ENCODE measurements around the gene ACACA. TPM values are rescaled to one million over a fixed set of nuclear protein-coding genes. Genes with fewer than 3 reads are reported as not detected.

Gene ACACA
- total RNA-seq, 1 experiment from 2014 or later = 31.6 TPM

DNA sequence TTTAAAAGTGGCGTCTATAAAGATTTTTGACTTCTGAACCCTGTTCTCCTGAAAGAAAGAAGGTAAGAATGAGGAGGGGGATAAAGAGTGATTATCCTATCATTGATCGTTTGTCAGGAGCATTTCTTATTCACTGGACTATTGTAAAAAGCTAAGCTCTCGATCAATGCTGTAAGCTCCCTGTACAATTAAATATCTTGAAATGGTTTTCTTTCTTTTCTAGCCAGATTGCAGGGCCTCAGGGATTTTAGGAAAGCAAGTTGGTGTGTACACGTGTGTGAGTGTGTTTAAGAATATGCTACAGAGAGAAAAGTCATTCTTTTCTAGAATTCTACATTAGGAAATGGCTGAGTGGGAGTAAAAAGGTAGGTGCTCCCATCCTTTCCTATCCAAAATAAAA lies 303.4 kb downstream of the ACACA start:
- no peak for DNase-seq
- no peak overlapping the region for H3K4me3 ChIP-seq (ENCODE audit: insufficient read depth, low read depth, low read length)
- peaks cover 2% of the 10 kb centered on the region for H3K36me3 ChIP-seq (replicated peaks; ENCODE audit: control insufficient read depth, insufficient read depth, low read length)
- no peaks in the 10 kb centered on the region for H3K27me3 ChIP-seq (ENCODE audit: control insufficient read depth, insufficient read depth, low read length)

DNA sequence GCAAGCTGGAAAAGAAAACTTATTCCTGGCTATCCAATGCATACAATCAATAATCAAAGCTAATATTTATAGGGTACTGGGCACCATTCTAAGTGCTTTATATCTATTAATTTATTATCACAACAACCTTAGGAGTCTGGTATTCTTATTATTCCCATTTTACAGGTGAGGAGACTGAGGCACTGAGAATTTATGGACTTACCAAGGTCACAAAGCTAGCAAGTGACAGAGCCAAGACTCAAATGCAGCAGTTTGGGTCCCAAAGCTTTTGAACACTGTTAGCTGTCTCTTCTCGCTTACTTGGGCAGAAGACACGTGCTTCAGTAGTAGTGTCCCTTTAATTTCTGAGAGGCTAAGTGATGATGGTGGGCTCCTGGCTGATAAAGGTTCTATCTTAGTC lies 305.3 kb downstream of the ACACA start:
- Histone ChIP-seq H3K4me3 (ENCODE audit: insufficient read depth, low read depth, low read length) (no peak overlapping the region), H3K36me3 (replicated peaks; ENCODE audit: control insufficient read depth, insufficient read depth, low read length) (peaks cover 12% of the 10 kb centered on the region), H3K27me3 (ENCODE audit: control insufficient read depth, insufficient read depth, low read length) (no peaks in the 10 kb centered on the region)
- DNase-seq = no peak

DNA sequence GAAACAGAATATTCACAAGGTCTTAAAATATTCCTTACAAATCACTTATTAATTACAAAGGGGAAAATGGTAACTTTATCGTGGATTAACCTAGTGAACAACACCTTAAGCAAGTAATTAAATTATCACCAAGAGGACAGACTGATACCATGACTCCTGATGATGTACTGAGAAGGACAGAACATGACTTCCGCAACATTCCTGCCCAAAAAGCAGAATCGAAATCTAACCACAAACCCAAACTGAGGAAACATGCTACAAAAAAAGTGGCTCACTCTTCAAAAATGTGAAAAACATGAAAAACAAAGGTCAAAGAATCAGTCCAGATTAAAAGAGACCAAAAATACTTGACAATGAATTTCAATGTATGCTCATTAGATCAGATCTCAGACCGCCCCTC lies 306.4 kb downstream of the ACACA start:
- peaks cover 16% of the 10 kb centered on the region for H3K36me3 ChIP-seq (replicated peaks; ENCODE audit: control insufficient read depth, insufficient read depth, low read length)
- no peak for DNase-seq
- no peak overlapping the region for H3K4me3 ChIP-seq (ENCODE audit: insufficient read depth, low read depth, low read length)
- H3K27me3 ChIP-seq (ENCODE audit: control insufficient read depth, insufficient read depth, low read length) = no peaks in the 10 kb centered on the region

DNA sequence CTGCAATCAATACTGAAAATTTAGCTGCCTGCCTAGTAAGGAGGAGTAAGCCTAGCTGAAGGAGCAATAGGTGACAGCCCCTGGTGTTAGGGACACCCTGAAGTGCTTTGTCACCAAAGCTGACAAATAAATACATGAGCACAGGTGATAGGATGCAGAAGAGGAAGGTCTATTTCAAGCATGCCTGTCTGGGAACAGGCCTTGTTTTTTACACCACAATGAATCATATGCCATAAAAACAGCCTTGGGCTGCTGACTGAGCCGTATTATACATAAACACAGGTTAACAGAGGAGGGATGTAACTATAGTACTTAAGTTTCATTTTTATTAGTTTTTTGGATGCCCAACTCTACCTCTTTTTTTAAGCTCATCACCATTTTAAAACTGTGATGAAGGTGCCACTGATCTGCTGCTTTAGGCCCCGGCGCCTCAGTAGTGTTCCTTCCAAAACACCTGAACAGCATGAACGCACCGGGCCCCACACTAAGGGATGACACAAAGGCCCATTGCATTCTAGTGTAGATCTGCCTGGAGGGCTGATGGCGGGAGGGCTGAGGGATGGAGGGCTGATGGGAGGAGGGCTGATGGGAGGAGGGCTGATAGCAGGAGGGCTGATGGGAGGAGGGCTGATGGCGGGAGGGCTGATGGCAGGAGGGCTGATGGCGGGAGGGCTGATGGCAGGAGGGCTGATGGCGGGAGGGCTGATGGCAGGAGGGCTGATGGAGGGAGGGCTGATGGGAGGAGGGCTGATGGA lies 307.5 kb downstream of the ACACA start:
- Histone ChIP-seq H3K27me3 (ENCODE audit: control insufficient read depth, insufficient read depth, low read length) (no peaks in the 10 kb centered on the region), H3K36me3 (replicated peaks; ENCODE audit: control insufficient read depth, insufficient read depth, low read length) (peaks cover 16% of the 10 kb centered on the region), H3K4me3 (ENCODE audit: insufficient read depth, low read depth, low read length) (no peak overlapping the region)
- DNase-seq = no peak

DNA sequence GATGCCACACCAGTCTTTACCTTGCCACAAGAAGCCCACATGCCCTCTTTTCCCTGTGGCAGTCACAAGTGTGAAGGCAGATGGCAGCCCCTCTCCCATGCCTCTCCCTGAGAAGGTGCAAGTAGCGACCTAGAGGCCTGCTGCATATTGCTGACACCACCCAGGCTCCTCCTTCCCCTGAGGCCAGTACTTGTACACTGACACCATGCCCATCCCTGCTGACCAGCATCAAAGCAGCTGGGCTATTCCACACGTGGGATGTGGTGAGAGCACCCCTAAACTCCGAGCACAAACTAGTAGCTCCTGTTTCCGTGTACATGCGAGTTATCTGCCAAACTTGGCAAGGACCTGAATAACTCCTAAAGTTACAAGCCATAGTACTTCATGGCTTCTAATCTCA lies 308.5 kb downstream of the ACACA start:
- DNase-seq = no peak

DNA sequence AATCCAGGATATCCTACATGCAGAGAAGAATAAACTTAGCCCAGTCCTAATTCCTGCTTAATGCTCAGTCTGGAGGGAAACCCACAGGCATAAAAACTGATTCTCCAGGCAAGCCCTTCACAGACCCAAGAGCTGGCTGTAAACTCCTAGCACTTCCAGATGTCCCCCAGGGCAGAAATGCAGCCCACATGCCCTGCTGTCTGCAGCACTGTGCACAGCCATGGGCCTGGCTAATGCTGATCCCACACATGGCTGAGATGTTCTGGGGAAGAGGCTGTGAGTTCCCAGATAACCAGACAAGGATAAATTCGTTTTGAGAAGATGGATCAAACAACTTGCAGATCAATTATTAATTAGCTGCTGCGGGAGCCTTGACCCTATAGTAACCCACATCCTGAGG lies 309.5 kb downstream of the ACACA start:
- Histone ChIP-seq H3K4me3 (ENCODE audit: insufficient read depth, low read depth, low read length) (no peak overlapping the region), H3K27me3 (ENCODE audit: control insufficient read depth, insufficient read depth, low read length) (no peaks in the 10 kb centered on the region), H3K36me3 (replicated peaks; ENCODE audit: control insufficient read depth, insufficient read depth, low read length) (peaks cover 14% of the 10 kb centered on the region)
- DNase-seq = no peak

More for the DNA sequence above, 308.5 kb downstream of the ACACA start:
- Histone ChIP-seq H3K36me3 (replicated peaks; ENCODE audit: control insufficient read depth, insufficient read depth, low read length) (peaks cover 14% of the 10 kb centered on the region), H3K27me3 (ENCODE audit: control insufficient read depth, insufficient read depth, low read length) (no peaks in the 10 kb centered on the region), H3K4me3 (ENCODE audit: insufficient read depth, low read depth, low read length) (no peak overlapping the region)

DNA sequence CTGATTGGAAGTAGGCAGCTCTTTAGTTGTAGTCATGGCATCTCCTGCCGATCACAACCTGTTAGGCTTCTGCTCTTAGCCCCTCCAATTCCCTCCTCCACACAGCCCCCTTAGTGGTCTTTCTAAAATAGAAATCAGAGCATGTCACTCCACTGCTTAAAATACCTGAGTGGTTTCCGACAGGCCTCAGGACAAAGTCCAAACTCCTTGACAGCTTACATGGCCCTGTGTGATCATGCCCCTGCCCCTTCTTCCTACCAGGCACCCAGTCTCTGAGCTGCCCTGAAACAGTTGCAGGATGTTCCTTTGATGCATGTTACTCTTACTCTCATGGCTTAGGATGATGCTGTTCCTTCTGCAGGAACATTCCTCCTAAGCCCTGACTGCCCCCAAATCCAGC lies 310.6 kb downstream of the ACACA start:
- no peak overlapping the region for H3K4me3 ChIP-seq (ENCODE audit: insufficient read depth, low read depth, low read length)
- H3K36me3 ChIP-seq (replicated peaks; ENCODE audit: control insufficient read depth, insufficient read depth, low read length) = peaks cover 14% of the 10 kb centered on the region
- no peak for DNase-seq
- no peaks in the 10 kb centered on the region for H3K27me3 ChIP-seq (ENCODE audit: control insufficient read depth, insufficient read depth, low read length)

DNA sequence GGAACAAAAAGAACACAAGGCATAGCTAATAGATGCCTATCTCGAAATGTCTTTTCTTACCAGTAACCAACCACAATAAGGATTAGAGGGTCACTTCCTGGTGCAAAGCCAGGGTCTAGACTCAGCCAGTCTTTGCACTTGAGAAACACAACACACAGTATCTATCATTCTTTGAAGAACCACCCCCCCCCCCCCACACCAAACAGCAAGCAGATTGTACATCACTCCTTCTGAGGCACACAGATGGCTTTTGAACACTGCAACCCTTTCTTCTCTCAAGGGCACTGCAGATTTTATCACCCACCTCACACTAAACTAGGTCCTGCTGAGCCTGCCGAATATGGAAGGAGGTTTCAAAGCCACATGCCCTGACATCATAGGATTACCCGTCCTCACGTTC lies 312.2 kb downstream of the ACACA start:
- H3K4me3 ChIP-seq (ENCODE audit: insufficient read depth, low read depth, low read length) = no peak overlapping the region
- H3K36me3 ChIP-seq (replicated peaks; ENCODE audit: control insufficient read depth, insufficient read depth, low read length) = peaks cover 15% of the 10 kb centered on the region
- DNase-seq = no peak
- H3K27me3 ChIP-seq (ENCODE audit: control insufficient read depth, insufficient read depth, low read length) = no peaks in the 10 kb centered on the region

DNA sequence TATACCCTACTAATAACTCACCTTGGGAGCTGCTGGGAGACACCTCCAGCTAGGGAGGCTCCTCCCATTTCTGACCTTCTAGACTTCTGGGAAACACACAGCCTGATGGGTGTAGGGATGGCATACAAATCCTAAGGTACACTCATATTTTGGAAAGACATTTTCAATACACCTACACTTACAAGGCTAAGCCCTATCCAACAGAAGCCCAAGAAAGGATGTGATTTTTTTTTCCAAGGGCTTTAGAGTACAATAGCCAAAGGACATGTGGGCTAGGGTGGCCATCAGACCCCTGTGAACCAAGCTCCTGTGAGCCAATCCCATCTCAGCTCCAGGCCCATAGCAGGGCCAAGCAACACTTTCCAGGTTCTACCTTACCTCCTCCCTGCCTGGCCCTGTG lies 313.9 kb downstream of the ACACA start:
- Histone ChIP-seq H3K4me3 (ENCODE audit: insufficient read depth, low read depth, low read length) (no peak overlapping the region), H3K36me3 (replicated peaks; ENCODE audit: control insufficient read depth, insufficient read depth, low read length) (peaks cover 16% of the 10 kb centered on the region), H3K27me3 (ENCODE audit: control insufficient read depth, insufficient read depth, low read length) (no peaks in the 10 kb centered on the region)
- no peak for DNase-seq

DNA sequence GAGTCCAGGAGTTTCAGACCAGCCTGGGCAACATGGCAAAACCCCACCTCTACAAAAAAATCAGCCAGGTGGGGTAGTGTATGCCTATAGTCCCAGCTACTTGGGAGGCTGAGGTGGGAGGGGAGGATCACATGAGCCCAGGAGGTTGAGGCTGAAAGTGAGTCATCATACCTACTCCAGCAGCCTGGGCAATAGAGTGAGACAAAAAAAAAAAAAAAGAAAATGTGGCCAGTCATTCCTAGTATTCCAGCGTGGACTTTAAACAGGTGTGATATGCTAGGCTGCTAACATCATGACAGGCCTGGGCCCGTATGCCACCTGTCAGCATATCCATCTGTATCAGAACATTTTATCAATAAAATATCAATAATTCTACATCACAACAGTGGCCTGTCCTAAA lies 314.6 kb downstream of the ACACA start:
- Histone ChIP-seq H3K4me3 (ENCODE audit: insufficient read depth, low read depth, low read length) (no peak overlapping the region), H3K27me3 (ENCODE audit: control insufficient read depth, insufficient read depth, low read length) (no peaks in the 10 kb centered on the region), H3K36me3 (replicated peaks; ENCODE audit: control insufficient read depth, insufficient read depth, low read length) (peaks cover 15% of the 10 kb centered on the region)
- no peak for DNase-seq

DNA sequence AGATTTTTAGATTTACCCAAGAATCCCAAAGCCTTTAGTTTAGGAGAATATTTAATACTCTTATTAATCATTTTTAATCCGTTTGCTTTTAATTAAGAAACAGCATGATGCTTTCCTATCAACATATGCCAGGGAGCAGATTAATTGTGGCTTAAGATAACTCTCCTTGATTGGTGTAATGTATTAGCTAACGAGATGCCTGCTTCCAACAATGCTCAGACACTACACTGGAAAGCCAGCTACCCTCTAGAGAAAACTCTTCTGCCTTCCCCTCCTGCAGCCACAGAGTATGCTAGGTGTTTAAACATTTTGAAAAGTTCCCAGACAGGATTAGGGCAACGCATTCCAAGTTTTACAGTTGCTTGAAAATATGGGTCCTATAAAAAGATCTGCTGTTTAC lies 315.7 kb downstream of the ACACA start:
- H3K4me3 ChIP-seq (ENCODE audit: insufficient read depth, low read depth, low read length) = no peak overlapping the region
- H3K36me3 ChIP-seq (replicated peaks; ENCODE audit: control insufficient read depth, insufficient read depth, low read length) = peaks cover 12% of the 10 kb centered on the region
- DNase-seq = no peak
- H3K27me3 ChIP-seq (ENCODE audit: control insufficient read depth, insufficient read depth, low read length) = no peaks in the 10 kb centered on the region

DNA sequence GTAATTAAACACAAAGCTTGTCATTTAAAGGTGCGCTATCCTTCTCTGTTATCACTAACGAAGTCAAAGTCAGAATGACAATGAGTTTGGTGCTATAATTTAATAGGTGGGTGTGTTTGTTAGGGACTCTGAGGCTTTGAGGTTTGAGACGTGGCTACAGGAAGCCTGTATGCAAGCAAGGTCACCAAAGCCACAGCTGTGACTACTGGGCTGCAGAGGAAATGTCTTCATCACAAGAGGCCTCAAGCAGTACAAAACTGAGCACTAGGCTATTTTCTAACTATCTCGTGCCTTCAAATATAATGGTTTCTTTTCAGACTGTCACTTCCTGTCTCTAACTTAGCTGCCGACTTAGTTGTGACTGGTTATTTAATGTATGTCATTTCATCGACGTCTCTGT lies 316.7 kb downstream of the ACACA start:
- Histone ChIP-seq H3K36me3 (replicated peaks; ENCODE audit: control insufficient read depth, insufficient read depth, low read length) (peaks cover 13% of the 10 kb centered on the region), H3K4me3 (ENCODE audit: insufficient read depth, low read depth, low read length) (no peak overlapping the region), H3K27me3 (ENCODE audit: control insufficient read depth, insufficient read depth, low read length) (no peaks in the 10 kb centered on the region)
- DNase-seq = no peak

DNA sequence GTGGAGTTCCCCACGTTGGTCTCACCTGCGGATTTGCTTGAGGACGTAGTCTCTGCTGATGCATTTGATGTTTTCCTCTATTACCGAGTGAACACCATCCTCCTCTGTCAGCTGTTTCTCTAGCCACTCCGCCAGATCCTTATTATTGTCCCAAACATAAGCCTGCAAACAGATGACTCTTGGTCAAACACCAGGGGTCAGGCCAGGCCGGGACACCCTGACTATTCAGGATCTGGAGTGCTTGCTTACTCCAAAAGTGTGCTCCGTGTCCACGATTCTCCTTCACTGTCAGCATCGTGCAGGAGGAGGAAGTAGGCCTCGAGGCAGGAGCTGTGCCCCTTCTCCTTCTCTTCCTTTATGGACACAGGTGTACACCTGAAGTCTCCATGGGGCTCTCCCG lies 317.7 kb downstream of the ACACA start:
- H3K36me3 ChIP-seq (replicated peaks; ENCODE audit: control insufficient read depth, insufficient read depth, low read length) = peaks cover 16% of the 10 kb centered on the region
- H3K27me3 ChIP-seq (ENCODE audit: control insufficient read depth, insufficient read depth, low read length) = no peaks in the 10 kb centered on the region
- H3K4me3 ChIP-seq (ENCODE audit: insufficient read depth, low read depth, low read length) = no peak overlapping the region
- DNase-seq = peak; percentile 39

DNA sequence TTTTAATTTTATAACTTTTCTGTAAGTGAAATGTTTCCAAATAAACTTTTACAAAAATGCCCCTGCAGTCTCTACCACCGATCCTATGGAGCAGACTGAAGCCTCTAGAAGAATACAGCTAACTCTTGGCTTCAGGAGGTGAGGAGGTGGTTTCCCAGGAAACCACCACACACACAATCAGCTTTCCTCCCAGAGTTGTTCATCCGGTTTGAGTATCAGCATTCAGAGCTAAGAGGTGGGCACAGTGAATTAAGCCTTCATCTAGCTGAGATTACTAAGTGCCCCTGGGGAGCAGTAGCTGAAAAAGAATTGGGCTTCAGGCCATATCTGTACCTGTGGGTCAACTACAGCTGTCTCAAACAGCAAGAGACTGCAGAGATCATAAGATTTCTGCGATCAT lies 318.2 kb downstream of the ACACA start:
- peaks cover 16% of the 10 kb centered on the region for H3K36me3 ChIP-seq (replicated peaks; ENCODE audit: control insufficient read depth, insufficient read depth, low read length)
- H3K4me3 ChIP-seq (ENCODE audit: insufficient read depth, low read depth, low read length) = no peak overlapping the region
- no peak for DNase-seq
- H3K27me3 ChIP-seq (ENCODE audit: control insufficient read depth, insufficient read depth, low read length) = no peaks in the 10 kb centered on the region

DNA sequence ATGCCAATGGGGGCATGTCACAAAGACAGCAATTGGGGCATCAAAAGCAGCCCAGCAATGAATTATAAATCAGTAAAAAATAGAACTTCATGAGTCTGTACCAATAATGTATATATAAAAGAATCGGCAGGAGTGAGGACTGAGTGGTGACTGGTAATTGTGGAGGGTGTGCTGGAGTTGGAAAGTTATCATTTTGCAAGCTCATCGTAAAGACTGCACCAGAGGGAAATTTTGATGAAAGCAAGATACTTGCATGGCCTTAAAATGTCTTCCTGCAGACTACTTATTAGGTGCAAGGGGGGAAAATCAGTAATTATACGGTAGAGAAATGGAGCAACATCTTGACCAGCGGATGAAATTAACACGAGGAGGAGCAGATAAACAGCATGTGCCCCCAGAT lies 319.0 kb downstream of the ACACA start:
- H3K27me3 ChIP-seq (ENCODE audit: control insufficient read depth, insufficient read depth, low read length) = no peaks in the 10 kb centered on the region
- no peak for DNase-seq
- H3K4me3 ChIP-seq (ENCODE audit: insufficient read depth, low read depth, low read length) = no peak overlapping the region
- peaks cover 16% of the 10 kb centered on the region for H3K36me3 ChIP-seq (replicated peaks; ENCODE audit: control insufficient read depth, insufficient read depth, low read length)

DNA sequence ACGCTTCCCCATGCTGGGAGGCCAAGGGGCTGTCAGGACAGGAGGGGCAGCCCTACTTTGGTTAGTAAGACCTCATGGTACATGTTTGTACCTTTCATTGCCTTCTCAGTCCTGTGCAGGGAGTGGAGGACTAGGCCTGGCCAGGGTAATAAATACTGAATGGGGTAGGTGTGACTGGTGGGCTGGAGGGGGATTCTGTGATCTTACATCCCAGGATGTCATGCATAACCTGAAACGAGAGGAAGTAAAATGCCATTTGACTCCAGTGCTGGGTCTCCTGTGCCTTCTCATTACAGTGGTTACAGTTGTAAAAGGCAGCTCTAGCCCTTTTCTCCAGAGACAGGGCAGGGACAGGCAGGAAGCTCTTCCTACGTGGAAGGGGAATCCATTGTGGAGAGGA lies 319.7 kb downstream of the ACACA start:
- no peaks in the 10 kb centered on the region for H3K27me3 ChIP-seq (ENCODE audit: control insufficient read depth, insufficient read depth, low read length)
- peaks cover 16% of the 10 kb centered on the region for H3K36me3 ChIP-seq (replicated peaks; ENCODE audit: control insufficient read depth, insufficient read depth, low read length)
- H3K4me3 ChIP-seq (ENCODE audit: insufficient read depth, low read depth, low read length) = no peak overlapping the region

More for the DNA sequence above, 319.7 kb downstream of the ACACA start:
- DNase-seq = no peak

Measured in H7 (cell line).